GM23338 (cell line): ENCODE measurements around the gene TMEM141. TPM values are rescaled to one million over a fixed set of nuclear protein-coding genes. Genes with fewer than 3 reads are reported as not detected.

Experiments
- ATAC-seq: fragments of 200-7000 bp; cut with Tn5 transposase; 3 replicates; pipeline ENCODE4 v1.9.1; 2020
- DNase-seq: peaks from one replicate; pipeline ENCODE4 v3.0.0-alpha.2; 2015; ENCODE audit warnings: low spot score
- H2AFZ ChIP-seq: fragments of 200-600 bp; sonication (generic); 2 replicates; pipeline ENCODE4 v1.8.0; 2016; ENCODE audit warnings: antibody characterized with exemption, mild to moderate bottlenecking, moderate library complexity
- H3F3A ChIP-seq: fragments of 200-600 bp; sonication (generic); replicated peaks from 2 replicates; pipeline ENCODE4 v1.8.0; 2017; ENCODE audit warnings: antibody characterized with exemption, mixed run types, low read depth
- H3K27ac ChIP-seq: fragments of 200-600 bp; sonication (generic); 2 replicates; pipeline ENCODE4 v1.6.1; 2016; ENCODE audit warnings: low read depth
- H3K27me3 ChIP-seq: fragments of 200-600 bp; sonication (generic); 2 replicates; pipeline ENCODE4 v1.8.0; 2016; ENCODE audit warnings: mild to moderate bottlenecking, mixed run types, moderate library complexity; ENCODE audit not compliant: insufficient read depth
- H3K36me3 ChIP-seq: fragments of 200-600 bp; sonication (generic); 2 replicates; pipeline ENCODE4 v1.8.0; 2016; ENCODE audit warnings: mild to moderate bottlenecking; ENCODE audit not compliant: insufficient read depth
- H3K4me1 ChIP-seq: fragments of 200-600 bp; sonication (generic); 2 replicates; pipeline ENCODE4 v1.8.0; 2016; ENCODE audit warnings: mild to moderate bottlenecking, moderate library complexity; ENCODE audit not compliant: insufficient read depth
- H3K4me2 ChIP-seq: fragments of 200-600 bp; sonication (generic); 2 replicates; pipeline ENCODE4 v1.7.1; 2017; ENCODE audit warnings: mixed run types
- H3K4me3 ChIP-seq: fragments of 200-600 bp; sonication (generic); 2 replicates; pipeline ENCODE4 v1.6.1; 2016; ENCODE audit warnings: mixed run types
- H3K79me2 ChIP-seq: fragments of 200-600 bp; sonication (generic); replicated peaks from 2 replicates; pipeline ENCODE4 v1.8.0; 2017; ENCODE audit warnings: mild to moderate bottlenecking; ENCODE audit not compliant: insufficient read depth
- H3K9me2 ChIP-seq: fragments of 200-600 bp; sonication (generic); 2 replicates; pipeline ENCODE4 v1.8.0; 2017; ENCODE audit not compliant: insufficient read depth
- H4K20me1 ChIP-seq: fragments of 200-600 bp; sonication (generic); replicated peaks from 2 replicates; pipeline ENCODE4 v1.8.0; 2017; ENCODE audit warnings: mild to moderate bottlenecking; ENCODE audit not compliant: insufficient read depth
- H3K27ac Mint-ChIP-seq: 2 replicates; pipeline ENCODE4 v1.8.0; 2020; ENCODE audit warnings: inconsistent platforms, mild to moderate bottlenecking, moderate library complexity, mixed read lengths
- H3K27me3 Mint-ChIP-seq: 3 replicates; pipeline ENCODE4 v1.8.0; 2022; ENCODE audit warnings: low read depth, mild to moderate bottlenecking, moderate library complexity, mixed read lengths, inconsistent platforms; ENCODE audit not compliant: insufficient read depth, poor library complexity
- H3K36me3 Mint-ChIP-seq: 3 replicates; pipeline ENCODE4 v1.8.0; 2021; ENCODE audit warnings: low read depth, mild to moderate bottlenecking, inconsistent platforms, moderate library complexity, mixed read lengths
- H3K4me1 Mint-ChIP-seq: 3 replicates; pipeline ENCODE4 v1.8.0; 2020; ENCODE audit warnings: mild to moderate bottlenecking, inconsistent platforms, mixed read lengths
- H3K4me3 Mint-ChIP-seq: 3 replicates; pipeline ENCODE4 v1.8.0; 2021; ENCODE audit warnings: moderate library complexity, mild to moderate bottlenecking, inconsistent platforms, mixed read lengths
- H3K9me3 Mint-ChIP-seq: 3 replicates; pipeline ENCODE4 v1.8.0; 2020; ENCODE audit warnings: moderate library complexity, mild to moderate bottlenecking, inconsistent platforms, mixed read lengths
- CTCF ChIP-seq, 2 experiments: fragments of 200-600 bp in 1 of 2; sonication (generic) in 1 of 2; conservative IDR thresholded peaks; 2 replicates each; pipeline versions ENCODE4 v1.5.1 to v1.6.1; 2016 to 2017; ENCODE audit warnings: antibody characterized with exemption in 2 of 2, low read depth in 2 of 2, mild to moderate bottlenecking in 2 of 2, moderate library complexity in 1 of 2
- EZH2 ChIP-seq: fragments of 200-600 bp; sonication (generic); IDR thresholded peaks from one replicate; pipeline ENCODE4 v1.8.0; 2017; ENCODE audit warnings: antibody characterized with exemption, mild to moderate bottlenecking, low read depth; ENCODE audit not compliant: unreplicated experiment
- EZH2phosphoT487 ChIP-seq: fragments of 200-600 bp; sonication (generic); IDR thresholded peaks from one replicate; pipeline ENCODE4 v1.8.1; 2018; ENCODE audit warnings: antibody characterized with exemption; ENCODE audit not compliant: unreplicated experiment
- JUNB ChIP-seq: IDR thresholded peaks from one replicate; pipeline ENCODE4 v1.6.1; 2016; ENCODE audit warnings: antibody characterized with exemption; ENCODE audit not compliant: unreplicated experiment
- ZNF331 ChIP-seq: fragments of 250-450 bp; sonication (Bioruptor Pico); IDR thresholded peaks from 2 replicates; pipeline ENCODE4 v1.5.0; 2020; ENCODE audit warnings: low read depth, mild to moderate bottlenecking, moderate library complexity
- polyA plus RNA-seq: library from polyadenylated mRNA; unstranded; fragments of >200 nt; fragmentation: Nextera tagmentation; extraction: Ambion mirVana; gene quantifications from 2 replicates; pipeline ENCODE4 v1.2.1, GENCODE V29; 2016
- total RNA-seq: library from RNA; depleted of rRNA; stranded (reverse); fragments of >200 nt; shearing (Covaris generic); gene quantifications from 2 replicates; pipeline ENCODE4 v1.2.3, GENCODE V29; 2014
- TF ChIP-seq, protein P1 (sequence below): fragments of 250-450 bp; sonication (Bioruptor Pico); IDR thresholded peaks from 2 replicates; pipeline ENCODE4 v1.5.0; 2020; ENCODE audit warnings: mild to moderate bottlenecking, moderate library complexity
- TF ChIP-seq, protein P2 (sequence below): IDR thresholded peaks from 2 replicates; pipeline ENCODE4 v1.6.1; 2016; ENCODE audit warnings: antibody characterized with exemption

Gene TMEM141
- total and polyA plus RNA-seq, 2 experiments from 2014 or later, result 71.4 to 90.5 TPM

DNA sequence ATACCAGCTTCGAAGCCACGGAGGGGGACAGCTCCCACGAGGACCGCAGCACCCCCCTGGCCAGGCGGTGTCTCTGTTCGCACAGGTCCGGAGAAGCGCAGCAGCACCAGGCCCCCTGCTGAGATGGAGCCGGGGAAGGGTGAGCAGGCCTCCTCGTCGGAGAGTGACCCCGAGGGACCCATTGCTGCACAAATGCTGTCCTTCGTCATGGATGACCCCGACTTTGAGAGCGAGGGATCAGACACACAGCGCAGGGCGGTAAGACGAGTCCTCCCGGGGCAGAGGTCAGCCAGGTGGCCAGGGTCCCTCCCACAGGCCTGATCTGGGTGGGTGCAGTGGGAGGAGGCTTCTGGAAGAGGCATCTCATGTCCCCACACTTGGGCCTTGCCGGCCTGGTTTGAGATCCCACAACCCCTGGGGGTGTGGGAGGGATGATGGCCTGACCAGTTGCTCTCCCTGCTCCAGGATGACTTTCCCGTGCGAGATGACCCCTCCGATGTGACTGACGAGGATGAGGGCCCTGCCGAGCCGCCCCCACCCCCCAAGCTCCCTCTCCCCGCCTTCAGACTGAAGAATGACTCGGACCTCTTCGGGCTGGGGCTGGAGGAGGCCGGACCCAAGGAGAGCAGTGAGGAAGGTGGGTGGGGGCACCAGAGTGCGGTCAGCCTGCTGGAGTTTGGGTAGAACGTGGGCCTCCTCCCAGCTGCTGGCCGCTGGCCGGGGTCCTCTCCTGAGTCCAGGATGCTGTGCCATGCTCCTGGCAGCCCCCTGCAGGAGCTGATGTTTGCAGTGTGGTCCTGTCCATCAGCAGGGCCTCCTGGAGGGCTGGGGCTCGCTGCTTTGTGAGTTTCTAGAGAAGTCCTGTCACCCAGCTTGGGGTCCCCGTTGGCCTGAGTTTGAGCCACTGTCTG, 48.3 kb downstream of the TMEM141 start (continued):
- TF ChIP-seq, protein P1, sequence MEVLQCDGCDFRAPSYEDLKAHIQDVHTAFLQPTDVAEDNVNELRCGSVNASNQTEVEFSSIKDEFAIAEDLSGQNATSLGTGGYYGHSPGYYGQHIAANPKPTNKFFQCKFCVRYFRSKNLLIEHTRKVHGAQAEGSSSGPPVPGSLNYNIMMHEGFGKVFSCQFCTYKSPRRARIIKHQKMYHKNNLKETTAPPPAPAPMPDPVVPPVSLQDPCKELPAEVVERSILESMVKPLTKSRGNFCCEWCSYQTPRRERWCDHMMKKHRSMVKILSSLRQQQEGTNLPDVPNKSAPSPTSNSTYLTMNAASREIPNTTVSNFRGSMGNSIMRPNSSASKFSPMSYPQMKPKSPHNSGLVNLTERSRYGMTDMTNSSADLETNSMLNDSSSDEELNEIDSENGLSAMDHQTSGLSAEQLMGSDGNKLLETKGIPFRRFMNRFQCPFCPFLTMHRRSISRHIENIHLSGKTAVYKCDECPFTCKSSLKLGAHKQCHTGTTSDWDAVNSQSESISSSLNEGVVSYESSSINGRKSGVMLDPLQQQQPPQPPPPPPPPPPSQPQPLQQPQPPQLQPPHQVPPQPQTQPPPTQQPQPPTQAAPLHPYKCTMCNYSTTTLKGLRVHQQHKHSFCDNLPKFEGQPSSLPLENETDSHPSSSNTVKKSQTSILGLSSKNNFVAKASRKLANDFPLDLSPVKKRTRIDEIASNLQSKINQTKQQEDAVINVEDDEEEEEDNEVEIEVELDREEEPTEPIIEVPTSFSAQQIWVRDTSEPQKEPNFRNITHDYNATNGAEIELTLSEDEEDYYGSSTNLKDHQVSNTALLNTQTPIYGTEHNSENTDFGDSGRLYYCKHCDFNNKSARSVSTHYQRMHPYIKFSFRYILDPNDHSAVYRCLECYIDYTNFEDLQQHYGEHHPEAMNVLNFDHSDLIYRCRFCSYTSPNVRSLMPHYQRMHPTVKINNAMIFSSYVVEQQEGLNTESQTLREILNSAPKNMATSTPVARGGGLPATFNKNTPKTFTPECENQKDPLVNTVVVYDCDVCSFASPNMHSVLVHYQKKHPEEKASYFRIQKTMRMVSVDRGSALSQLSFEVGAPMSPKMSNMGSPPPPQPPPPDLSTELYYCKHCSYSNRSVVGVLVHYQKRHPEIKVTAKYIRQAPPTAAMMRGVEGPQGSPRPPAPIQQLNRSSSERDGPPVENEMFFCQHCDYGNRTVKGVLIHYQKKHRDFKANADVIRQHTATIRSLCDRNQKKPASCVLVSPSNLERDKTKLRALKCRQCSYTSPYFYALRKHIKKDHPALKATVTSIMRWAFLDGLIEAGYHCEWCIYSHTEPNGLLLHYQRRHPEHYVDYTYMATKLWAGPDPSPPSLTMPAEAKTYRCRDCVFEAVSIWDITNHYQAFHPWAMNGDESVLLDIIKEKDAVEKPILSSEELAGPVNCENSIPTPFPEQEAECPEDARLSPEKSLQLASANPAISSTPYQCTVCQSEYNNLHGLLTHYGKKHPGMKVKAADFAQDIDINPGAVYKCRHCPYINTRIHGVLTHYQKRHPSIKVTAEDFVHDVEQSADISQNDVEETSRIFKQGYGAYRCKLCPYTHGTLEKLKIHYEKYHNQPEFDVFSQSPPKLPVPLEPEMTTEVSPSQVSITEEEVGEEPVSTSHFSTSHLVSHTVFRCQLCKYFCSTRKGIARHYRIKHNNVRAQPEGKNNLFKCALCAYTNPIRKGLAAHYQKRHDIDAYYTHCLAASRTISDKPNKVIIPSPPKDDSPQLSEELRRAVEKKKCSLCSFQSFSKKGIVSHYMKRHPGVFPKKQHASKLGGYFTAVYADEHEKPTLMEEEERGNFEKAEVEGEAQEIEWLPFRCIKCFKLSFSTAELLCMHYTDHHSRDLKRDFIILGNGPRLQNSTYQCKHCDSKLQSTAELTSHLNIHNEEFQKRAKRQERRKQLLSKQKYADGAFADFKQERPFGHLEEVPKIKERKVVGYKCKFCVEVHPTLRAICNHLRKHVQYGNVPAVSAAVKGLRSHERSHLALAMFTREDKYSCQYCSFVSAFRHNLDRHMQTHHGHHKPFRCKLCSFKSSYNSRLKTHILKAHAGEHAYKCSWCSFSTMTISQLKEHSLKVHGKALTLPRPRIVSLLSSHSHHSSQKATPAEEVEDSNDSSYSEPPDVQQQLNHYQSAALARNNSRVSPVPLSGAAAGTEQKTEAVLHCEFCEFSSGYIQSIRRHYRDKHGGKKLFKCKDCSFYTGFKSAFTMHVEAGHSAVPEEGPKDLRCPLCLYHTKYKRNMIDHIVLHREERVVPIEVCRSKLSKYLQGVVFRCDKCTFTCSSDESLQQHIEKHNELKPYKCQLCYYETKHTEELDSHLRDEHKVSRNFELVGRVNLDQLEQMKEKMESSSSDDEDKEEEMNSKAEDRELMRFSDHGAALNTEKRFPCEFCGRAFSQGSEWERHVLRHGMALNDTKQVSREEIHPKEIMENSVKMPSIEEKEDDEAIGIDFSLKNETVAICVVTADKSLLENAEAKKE (CRISPR knock-in tag), result no peak
- TF ChIP-seq, protein P2, sequence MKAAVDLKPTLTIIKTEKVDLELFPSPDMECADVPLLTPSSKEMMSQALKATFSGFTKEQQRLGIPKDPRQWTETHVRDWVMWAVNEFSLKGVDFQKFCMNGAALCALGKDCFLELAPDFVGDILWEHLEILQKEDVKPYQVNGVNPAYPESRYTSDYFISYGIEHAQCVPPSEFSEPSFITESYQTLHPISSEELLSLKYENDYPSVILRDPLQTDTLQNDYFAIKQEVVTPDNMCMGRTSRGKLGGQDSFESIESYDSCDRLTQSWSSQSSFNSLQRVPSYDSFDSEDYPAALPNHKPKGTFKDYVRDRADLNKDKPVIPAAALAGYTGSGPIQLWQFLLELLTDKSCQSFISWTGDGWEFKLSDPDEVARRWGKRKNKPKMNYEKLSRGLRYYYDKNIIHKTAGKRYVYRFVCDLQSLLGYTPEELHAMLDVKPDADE, result no peak
- TF ChIP-seq ZNF331, result no peak

DNA sequence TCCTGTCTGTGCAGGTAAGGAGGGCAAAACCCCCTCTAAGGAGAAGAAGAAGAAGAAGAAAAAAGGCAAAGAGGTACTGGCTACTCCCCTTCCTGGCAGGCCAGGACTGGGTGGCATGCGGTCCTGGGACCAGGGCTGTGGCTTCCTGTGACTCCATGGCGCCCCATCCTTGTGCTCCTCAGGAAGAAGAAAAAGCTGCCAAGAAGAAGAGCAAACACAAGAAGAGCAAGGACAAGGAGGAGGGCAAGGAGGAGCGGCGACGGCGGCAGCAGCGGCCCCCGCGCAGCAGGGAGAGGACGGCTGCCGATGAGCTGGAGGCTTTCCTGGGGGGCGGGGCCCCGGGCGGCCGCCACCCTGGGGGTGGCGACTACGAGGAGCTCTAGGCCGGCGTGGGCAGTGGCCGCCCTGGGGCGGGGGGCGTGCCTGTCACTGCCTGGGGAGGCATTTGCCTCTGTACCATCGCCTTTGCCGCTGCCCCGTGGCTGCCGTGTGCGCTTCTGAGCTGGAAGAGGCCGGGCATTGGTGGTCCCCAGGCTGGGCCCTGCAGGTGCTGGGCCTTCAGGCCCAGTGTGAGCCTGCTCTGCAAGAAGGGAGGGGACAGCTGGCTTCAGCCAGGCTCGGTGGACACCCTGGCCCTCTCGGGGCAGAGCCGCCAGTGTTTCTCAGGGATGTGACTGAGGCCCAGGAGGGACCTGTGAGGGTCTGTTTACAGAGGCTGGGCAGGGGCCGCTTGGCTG, 49.2 kb downstream of the TMEM141 start:
- H3K27ac ChIP-seq, result no peak overlapping the region
- no peak overlapping the region for H2AFZ ChIP-seq
- peaks cover 4% of the 10 kb centered on the region; the same call in 1 of the 2 replicates for H3K27me3 ChIP-seq
- no peak overlapping the region for H3K4me2 ChIP-seq
- DNase-seq, result no peak
- no peaks in the 10 kb centered on the region for H3K36me3 ChIP-seq
- TF ChIP-seq EZH2, result no peak
- no peak for TF ChIP-seq EZH2phosphoT487
- no peak for TF ChIP-seq JUNB
- no peak for TF ChIP-seq CTCF (conservative IDR thresholded peaks at IDR 0.05; ENCODE audit: low read depth in 2 of 2)
- H3K27ac Mint-ChIP-seq, result no peak overlapping the region
- H3K79me2 ChIP-seq, result no peaks in the 10 kb centered on the region
- H3K9me2 ChIP-seq, result no peaks in the 10 kb centered on the region
- peaks cover 26% of the 10 kb centered on the region for H3K4me1 Mint-ChIP-seq
- H3K36me3 Mint-ChIP-seq, result peaks cover 12% of the 10 kb centered on the region
- peaks cover 39% of the 10 kb centered on the region for H3K27me3 Mint-ChIP-seq
- peaks cover 15% of the 10 kb centered on the region; the same call in 1 of the 2 replicates for H3K4me1 ChIP-seq
- no peak overlapping the region for H3K4me3 ChIP-seq
- no peaks in the 10 kb centered on the region for H4K20me1 ChIP-seq
- peak overlapping the region; percentile 3; the same call in 1 of the 3 replicates for H3K4me3 Mint-ChIP-seq
- no peak; the same call in 1 of the 3 replicates for ATAC-seq
- no peaks in the 10 kb centered on the region for H3F3A ChIP-seq
- H3K9me3 Mint-ChIP-seq, result no peaks in the 10 kb centered on the region; the same call in 2 of the 3 replicates
